Measurements from ENCODE around the gene ITIH4.

ITIH4 gene

DNA sequence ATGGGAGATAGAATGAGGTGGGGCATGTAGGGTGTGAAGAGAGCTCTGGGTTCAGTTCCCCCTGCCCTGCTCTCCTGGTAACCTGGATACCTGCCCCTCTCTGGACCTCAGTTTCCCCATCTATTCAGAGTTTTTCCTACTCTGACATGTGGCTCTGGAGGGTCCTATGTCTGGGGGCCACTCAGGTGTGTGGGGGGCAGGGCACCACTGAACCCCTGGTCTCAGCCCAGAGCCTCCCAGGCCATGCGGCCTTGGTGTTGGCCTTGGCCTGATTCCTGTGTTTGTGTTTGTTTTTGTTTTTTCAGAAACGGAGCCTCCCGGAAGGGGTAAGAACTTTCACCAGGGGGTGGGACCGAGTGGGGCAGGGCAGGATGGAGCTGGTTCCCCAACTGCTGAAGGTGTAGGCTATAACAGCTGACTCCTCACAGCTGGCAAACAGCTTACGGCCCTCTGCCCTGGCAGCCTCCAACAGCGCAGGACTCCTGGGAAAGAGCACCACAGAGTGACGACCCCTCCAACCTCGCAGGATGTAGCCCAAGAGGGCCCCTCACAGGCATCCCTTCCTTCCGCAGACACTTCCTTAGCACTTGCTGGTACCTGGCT, 35.1 kb downstream of the ITIH4 start:
- no peak for DNase-seq

GRCh38 chr3:52794612-52795099, 35.8 kb downstream of the ITIH4 start, which contains the start of gene ITIH3:
TSS of gene ITIH3 (plus strand) at chr3:52794796. CDS start at chr3:52794804, 8 bp downstream.
- DNase-seq = no peak

DNA sequence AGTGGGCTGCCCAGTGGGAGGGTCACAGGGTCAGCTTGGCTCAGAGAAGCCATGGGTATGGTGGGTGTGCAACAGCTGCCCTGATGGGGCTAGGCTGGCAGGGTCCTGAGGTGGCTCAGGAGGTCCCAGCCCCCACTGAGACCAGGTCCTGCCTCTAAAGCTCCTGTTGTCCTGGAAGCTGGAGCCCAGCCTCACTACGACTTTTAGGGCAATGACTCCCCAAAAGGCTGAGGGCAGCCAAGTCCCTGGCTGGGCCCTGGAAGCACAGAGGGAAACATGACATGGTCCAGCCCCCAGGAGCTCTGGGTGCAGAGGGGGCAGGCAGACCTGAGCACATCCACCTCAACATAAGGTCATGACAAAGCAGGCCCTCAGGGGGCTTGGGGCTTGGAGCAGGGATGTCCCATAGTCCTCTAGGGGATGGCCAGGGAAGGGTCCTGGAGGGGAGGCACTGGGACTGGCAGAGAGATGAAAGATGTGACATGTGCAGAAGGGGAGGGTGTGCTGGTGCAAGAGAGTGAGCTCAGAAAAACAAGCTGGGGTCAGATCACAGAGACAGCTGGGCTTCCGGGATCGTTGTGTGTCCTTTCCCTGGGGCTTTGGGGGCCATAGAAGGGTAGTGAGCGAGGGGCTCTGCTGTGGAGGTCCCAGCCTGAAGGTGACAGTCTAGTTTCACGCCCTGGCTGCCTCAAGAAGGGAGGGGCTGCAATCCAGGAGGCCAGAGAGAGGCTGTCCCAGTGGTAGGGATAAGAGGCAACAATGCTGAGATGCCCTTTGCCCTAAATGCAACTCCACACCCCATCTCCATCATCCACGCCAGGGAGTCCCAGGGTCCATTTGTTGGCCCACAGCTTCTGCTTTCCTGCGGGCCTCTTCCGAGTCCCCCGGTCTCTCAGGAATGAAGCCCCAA, 36.5 kb downstream of the ITIH4 start:
- DNase-seq = no peak

DNA sequence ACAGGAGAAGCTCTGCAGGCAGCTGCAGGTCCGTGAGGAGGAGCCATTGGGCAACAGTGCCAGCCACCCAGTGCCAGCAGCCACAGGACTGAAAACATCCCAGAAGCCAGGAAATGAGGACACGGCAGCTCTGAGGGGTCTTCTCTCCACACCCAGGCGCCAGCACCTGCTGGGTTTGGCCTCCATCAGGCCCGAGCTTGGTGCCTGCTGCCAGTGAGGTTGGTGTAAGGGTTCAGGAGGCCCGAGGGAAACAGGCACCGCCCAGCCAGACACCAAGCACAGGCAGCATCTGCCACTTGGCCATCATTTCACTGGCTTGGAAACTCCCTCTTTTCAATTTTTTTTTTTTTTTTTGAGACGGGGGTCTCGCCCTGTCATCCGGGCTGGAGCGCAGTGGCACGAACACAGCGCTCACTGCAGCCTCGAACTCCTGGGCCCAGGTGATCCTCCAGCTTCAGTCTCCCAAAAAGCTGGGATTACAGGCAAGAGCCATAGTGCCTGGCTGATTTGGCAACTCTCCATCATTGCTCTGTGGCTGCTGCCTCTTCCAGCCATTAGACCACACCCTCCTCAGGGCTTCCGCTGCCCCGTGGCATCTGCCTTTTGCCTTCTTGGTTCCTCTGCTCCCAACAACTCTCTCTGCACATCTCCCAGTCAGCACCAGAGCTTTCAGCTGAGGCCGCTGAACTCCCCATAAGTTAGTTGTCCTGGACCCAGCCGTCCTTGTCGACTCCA, 37.3 kb downstream of the ITIH4 start:
- DNase-seq = no peak

DNA sequence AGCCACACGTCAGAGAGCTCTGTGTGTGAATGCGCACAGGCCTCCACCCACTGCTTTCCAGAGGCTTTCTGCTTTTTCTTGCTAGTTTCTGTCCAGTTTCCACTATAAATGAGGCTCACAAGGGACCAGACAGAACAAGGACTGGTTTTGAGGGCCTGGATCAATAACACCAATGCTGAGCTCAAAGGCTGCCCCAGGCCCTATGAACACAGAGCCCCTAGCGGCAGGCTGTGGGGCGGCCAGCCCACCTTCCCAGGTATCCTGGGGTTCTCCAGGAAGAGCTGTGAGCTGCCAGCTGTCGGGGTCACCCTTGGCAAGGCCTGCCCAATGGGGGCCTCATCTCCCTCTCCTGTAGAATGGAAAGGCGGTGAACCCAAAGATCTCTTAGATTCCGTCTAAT, 38.1 kb downstream of the ITIH4 start:
- DNase-seq = no peak

GRCh38 chr3:52791928-52792327, 38.5 kb downstream of the ITIH4 start:
- DNase-seq = no peak

DNA sequence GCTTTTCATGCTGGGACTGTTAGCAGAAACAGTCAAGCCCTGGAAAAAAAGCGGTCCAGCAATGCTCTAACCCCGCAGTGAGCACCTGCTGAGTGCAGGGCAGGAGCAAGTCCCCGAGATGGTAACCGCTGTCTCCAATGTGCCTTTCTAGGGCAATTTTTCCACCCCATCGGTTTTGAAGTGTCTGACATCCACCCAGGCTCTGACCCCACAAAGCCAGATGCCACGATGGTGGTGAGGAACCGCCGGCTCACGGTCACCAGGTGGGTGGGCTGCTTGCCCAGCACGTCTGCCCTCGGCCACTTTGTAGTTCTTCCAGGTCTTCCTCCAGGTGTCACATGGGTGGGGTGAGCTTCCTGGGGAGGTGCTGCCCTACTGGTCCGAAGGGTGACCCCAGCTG, 39.1 kb downstream of the ITIH4 start:
- DNase-seq = no peak

GRCh38 chr3:52790741-52791140, 39.7 kb downstream of the ITIH4 start:
- DNase-seq = no peak

- no peak for DNase-seq
Observed at GRCh38 chr3:52790337-52790736, 40.1 kb downstream of the ITIH4 start.

DNA sequence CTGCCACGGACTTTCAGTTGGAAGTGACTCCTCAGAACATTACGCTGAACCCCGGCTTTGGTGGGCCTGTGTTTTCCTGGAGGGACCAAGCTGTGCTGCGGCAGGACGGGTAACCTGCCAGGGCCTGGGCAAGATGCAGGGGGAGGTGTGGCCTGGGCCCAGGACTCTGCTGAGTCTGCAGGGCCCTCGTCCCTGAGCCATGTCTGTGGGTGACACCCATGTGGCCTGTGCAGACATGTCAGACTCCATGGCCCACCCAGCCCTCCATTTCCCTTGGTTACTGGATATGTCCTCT, 40.8 kb downstream of the ITIH4 start:
- DNase-seq = no peak

- DNase-seq = no peak
Observed at GRCh38 chr3:52788890-52789745, 41.4 kb downstream of the ITIH4 start.

DNA sequence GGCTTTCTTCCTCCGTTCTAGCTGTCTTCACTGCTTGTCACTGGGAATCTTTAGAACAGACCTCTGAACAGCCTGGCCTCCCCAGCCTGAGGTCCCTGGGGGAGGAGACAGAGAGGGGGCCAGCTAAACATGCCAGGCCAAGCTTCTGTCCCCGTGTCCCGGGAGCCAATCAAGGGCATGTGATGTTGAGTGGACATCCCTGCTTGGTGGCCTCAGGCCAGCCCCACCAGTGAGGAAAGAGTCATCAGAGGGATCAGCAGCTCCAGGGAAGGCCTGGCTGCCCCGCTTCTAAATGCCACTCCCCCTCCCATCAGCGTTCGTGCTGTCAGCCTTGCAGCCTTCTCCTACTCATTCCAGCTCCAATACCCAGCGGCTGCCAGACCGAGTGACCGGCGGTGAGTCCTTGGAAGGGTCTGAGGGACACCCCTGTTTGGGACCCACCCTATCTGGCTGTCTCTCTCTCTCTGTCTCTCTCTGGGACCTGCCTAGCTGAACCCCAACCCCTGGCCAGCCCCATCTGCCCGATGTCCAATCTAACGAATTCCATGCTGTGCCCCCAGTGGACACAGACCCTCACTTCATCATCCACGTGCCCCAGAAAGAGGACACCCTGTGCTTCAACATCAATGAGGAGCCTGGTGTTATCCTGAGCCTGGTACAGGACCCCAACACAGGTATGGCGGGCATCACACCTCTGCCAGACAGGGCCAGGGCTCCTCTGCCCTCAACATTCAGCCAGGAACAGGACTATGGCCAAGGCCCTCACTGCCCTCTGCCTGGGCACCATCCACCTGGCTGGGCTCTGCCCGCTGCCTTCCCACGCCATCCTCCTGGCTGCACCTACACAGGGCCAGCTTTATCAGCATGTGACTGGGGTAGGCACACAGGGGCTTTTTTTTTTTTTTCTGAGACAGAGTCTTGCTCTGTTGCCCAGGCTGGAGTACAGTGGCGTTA, 42.5 kb downstream of the ITIH4 start:
- DNase-seq = no peak

- no peak for DNase-seq
Observed at GRCh38 chr3:52787246-52787645, 43.2 kb downstream of the ITIH4 start.

DNA sequence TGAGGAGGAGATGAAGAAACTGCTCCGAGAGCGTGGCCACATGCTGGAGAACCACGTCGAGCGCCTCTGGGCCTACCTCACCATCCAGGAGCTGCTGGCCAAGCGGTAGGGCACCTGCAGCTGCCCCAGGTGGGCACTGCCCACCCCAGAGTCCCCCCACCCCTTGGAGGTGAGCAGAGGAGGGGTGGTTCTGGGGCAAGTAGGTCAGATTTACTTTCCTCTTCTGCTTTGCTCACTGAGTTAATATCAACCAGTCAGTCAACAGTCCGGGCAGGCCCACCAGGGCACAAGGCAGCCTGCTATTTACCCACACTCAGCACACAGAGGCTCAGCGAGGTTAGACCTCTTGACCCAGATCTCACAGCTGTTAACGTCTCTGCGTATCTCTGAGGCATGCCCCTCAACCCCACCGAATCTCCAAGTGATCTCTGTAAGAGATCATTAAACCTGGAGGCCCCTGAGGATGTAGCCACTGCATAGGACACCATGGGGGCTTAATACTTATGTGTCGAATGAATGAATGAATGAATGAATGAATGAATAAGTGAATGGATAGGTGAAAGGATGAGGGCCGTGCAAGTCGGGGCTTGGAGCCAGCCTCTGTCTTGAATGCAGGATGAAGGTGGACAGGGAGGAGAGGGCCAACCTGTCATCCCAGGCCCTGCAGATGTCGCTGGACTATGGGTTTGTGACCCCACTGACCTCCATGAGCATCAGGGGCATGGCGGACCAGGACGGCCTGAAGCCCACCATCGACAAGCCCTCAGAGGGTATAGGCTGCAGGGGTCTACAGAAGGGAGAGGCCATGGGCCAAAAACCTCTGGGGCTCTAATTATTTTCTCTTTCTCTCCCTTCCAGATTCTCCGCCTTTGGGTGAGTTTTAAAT, 43.9 kb downstream of the ITIH4 start:
- DNase-seq = no peak

DNA sequence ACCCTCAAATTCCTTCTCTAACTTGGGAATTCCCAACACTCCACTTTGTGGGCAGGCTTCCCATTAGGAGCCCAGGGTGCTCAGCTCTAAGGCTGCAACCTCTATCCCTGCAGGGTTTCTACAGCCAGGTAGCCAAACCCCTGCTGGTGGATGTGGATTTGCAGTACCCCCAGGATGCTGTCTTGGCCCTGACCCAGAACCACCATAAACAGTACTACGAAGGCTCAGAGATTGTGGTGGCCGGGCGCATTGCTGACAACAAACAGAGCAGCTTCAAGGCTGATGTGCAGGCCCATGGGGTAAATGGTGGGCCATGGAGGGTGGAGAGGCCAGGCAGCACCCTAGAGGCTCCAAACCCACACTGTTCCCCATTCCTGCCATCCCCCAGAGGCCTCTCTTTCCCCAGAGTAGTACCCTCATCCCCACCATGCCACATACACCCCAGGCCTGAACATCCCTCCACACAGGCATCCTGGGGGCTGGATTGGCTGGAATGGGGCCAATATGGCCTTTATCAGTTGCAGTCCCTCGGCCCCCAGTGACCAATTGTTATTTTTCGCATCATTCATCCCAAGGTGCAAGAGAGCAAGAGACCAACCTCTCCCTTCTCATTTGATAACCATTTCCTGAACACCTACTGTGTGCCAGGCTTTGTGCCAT, 45.4 kb downstream of the ITIH4 start:
- no peak for DNase-seq

DNA sequence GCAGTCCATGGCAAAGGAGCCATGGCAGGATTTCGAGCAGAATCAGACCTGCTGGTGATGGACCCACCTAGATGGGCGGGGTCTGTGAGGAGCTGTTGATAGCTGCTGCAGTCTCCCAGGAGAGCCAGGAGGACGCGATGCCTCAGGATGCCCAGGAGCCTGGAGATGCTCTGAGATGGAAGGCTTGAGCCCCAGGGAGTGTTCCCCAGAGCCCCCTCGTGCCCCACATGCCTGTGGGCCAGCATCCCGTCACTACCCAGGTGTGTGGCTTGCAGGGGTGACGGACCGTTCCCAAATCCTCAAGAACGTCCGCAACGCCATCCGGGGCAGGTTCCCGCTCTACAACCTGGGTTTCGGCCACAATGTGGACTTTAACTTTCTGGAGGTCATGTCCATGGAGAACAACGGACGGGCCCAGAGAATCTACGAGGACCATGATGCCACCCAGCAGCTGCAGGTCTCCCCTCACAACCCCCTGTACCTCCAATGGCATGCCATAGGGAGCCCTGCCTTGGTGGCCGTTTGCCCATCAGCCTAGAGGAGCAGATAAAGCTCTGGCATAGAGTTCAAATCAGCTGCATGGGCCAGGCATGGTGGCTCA, 46.4 kb downstream of the ITIH4 start:
- no peak for DNase-seq

DNA sequence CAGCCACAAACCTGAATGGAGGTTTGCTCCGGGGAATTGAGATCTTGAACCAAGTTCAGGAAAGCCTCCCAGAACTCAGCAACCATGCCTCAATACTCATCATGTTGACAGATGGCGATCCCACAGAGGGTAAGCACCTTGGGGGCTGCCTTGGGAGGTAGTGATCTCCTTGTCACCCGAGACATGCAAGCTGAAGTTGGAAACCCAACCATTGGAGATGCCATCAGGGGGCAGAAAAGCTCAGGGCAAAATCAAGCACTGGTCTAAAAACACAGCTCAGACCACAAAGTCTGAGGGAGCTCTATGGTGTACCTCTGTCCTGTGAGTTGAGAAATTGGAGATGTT, 47.3 kb downstream of the ITIH4 start:
- no peak for DNase-seq

- no peak for DNase-seq
Observed at GRCh38 chr3:52782412-52783210, 47.9 kb downstream of the ITIH4 start.

DNA sequence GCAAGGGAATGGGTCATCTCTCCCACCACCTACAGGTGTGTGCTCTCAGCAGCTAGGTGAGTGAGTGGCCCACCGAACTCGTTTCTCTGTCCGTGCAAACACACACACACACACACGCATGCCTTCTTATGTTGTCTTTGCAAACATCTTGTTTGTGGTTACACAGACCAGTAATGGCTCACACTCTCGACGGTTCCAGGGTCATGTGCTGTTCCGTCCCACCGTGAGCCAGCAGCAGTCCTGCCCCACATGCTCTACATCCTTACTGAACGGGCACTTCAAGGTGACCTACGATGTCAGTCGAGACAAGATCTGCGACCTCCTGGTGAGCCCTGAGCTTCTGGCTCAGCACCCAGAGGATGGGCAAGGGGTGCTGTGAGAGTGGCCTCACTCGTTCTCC, 48.7 kb downstream of the ITIH4 start:
- no peak for DNase-seq

All from stimulated activated CD4-positive, alpha-beta T cell treated with anti-CD3 and anti-CD28 coated beads, Interleukin-2, amount 100 ng/mL, for 48 hours (primary cell).